ENCODE measurements around the gene YPEL1.
"Not testable (repeated sequence)": the region's sequence is repeated elsewhere in the genome, so short reads cannot be mapped to it uniquely, and the experiment has no call there.

Gene YPEL1

DNA sequence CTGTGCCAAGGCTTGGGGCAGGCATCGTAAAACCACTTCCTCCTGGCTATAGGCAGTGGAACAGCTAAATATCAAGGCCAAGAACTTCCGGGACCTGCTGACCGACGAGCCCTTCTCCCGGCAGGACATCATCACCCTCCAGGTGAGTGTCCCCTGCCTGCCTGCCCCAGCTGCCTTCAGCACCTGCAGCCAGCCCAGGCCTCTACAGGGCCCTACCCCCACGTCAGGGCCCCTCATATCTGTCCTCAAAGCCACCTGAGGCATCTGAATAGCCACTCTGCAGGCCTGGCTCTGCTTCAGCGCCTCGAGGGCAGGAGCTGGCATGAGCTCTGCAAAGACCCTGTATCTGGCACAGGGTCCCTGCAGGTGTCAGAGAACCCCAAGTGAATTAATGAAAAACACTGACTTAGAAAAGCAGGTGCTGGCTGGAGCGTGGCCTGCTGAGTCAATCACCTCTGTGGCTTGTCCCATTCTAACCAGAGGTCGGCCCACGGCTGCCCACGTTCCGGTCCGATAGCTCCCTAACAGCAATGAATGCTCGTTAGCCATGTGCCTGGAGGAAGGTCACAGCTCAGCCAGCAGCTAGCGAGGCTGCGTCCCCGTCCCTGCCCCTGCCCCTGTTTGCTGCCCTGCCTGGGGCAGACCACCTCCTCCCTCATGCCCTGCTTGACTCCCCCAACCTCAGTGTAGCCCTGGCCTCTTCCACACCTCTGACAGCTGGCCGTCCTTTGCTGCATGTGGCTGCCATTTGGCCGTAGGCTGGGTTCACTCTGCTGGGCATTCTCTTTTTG lies 53.0 kb downstream of the YPEL1 start:
- no peak overlapping the region for H3K4me3 ChIP-seq (ENCODE audit: low read depth, low read length)
- TF ChIP-seq CTCF (conservative IDR thresholded peaks at IDR 0.05; ENCODE audit: low read depth, low read length): no peak
- DNase-seq (ENCODE audit: low read depth): no peak

- no peak for DNase-seq (ENCODE audit: low read depth)
- no peak overlapping the region for H3K4me3 ChIP-seq (ENCODE audit: low read depth, low read length)
- no peak for TF ChIP-seq CTCF (conservative IDR thresholded peaks at IDR 0.05; ENCODE audit: low read depth, low read length)
Measured at GRCh38 chr22:21681566-21682370, 53.8 kb downstream of the YPEL1 start.

- DNase-seq (ENCODE audit: low read depth): no peak
- no peak for TF ChIP-seq CTCF (conservative IDR thresholded peaks at IDR 0.05; ENCODE audit: low read depth, low read length)
- no peak overlapping the region for H3K4me3 ChIP-seq (ENCODE audit: low read depth, low read length)
Measured at GRCh38 chr22:21680830-21681565, 54.6 kb downstream of the YPEL1 start.

DNA sequence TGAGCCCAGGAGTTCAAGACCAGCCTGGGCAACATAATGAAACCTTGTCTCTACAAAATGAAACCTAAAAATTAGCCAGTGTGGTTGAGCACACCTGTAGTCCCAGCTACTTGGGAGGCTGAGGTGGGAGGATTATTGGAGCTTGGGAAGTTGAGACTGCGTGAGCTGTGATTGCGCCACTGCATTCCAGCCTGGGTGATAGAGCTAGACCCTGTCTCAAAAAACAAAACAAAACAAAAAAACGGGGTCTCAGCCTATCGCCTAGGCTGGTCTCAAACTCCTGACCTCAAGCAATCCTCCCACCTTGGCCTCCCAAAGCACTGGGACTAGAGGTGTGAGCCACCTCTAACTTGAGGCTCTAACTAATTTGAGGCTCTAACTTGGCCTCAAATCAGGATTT lies 56.2 kb downstream of the YPEL1 start:
- no peak for TF ChIP-seq CTCF (conservative IDR thresholded peaks at IDR 0.05; ENCODE audit: low read depth, low read length)
- DNase-seq (ENCODE audit: low read depth): no peak
- no peak overlapping the region for H3K4me3 ChIP-seq (ENCODE audit: low read depth, low read length)

GRCh38 chr22:21678842-21679241 lies 56.8 kb downstream of the YPEL1 start:
- not testable (repeated sequence) for H3K4me3 ChIP-seq (ENCODE audit: low read depth, low read length); DNase-seq (ENCODE audit: low read depth)

- H3K4me3 ChIP-seq (ENCODE audit: low read depth, low read length): no peak overlapping the region
- peak; percentile 48 for DNase-seq (ENCODE audit: low read depth)
- no peak for TF ChIP-seq CTCF (conservative IDR thresholded peaks at IDR 0.05; ENCODE audit: low read depth, low read length)
Measured at GRCh38 chr22:21677606-21678443, 57.8 kb downstream of the YPEL1 start.

Data from choroid plexus epithelial cell (primary cell).